Measurements from ENCODE around the gene CDCA5.

CDCA5 gene

DNA sequence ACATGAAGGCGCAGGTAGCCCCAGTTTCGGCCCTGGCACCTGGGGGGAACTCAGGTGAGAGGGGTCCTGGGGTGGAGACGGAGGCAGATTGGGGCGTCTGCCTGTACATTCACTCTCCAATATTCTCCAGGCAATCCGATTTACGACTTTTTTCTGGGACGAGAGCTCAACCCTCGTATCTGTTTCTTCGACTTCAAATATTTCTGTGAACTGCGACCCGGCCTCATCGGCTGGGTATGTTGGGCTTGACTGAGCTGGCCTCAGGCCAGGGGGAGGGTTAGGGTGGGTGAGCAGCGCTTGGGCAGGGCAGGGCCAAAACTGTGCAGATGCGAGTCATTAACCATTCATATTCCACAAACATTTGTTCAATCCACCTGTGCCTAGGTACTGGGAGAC lies 29.5 kb upstream of the CDCA5 start:
- DNase-seq (ENCODE audit: low spot score), result no peak
- Histone ChIP-seq H3K27ac (no peak overlapping the region), H3K4me3 (peak overlapping the region; percentile 76)
- TF ChIP-seq, protein P1, sequence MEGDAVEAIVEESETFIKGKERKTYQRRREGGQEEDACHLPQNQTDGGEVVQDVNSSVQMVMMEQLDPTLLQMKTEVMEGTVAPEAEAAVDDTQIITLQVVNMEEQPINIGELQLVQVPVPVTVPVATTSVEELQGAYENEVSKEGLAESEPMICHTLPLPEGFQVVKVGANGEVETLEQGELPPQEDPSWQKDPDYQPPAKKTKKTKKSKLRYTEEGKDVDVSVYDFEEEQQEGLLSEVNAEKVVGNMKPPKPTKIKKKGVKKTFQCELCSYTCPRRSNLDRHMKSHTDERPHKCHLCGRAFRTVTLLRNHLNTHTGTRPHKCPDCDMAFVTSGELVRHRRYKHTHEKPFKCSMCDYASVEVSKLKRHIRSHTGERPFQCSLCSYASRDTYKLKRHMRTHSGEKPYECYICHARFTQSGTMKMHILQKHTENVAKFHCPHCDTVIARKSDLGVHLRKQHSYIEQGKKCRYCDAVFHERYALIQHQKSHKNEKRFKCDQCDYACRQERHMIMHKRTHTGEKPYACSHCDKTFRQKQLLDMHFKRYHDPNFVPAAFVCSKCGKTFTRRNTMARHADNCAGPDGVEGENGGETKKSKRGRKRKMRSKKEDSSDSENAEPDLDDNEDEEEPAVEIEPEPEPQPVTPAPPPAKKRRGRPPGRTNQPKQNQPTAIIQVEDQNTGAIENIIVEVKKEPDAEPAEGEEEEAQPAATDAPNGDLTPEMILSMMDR (IDR thresholded peaks at IDR 0.05), result no peak

DNA sequence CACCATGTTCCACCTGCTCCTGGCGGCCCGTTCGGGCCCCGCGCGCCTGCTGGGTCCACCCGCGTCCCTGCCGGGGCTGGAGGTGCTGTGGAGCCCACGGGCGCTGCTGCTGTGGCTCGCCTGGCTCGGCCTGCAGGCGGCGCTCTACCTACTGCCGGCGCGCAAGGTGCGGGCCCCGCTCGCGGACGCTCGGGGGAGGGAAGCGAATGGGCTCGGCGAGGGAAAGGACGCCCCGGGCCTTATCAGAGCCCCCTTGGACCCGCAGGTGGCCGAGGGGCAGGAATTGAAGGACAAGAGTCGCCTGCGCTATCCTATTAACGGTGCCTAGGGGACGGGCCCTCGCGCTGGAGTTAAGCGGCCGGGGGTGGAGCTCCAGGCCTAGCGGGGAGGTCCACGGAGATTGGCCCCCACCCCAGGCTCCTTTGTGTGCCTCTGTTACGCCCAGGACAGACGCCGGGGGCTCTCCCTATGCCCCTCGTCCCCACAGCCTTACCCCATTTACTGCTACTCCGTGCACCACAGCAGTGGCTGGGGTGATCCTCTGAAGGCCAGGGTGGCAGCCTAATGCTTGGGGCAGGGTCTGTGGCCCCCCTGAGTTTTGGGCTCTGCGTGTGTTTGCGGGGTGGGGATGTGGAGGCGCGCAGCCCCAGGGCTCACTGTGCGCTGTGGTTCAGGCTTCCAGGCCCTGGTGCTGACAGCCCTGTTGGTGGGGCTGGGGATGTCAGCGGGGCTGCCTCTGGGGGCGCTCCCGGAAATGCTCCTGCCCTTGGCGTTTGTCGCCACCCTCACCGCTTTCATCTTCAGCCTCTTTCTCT lies 28.9 kb upstream of the CDCA5 start:
- DNase-seq (ENCODE audit: low spot score), result no peak
- Histone ChIP-seq H3K27ac (peak overlapping the region in 1 of 2 donors; percentile 62), H3K4me3 (peak overlapping the region; percentile 76)
- TF ChIP-seq, protein P1 (IDR thresholded peaks at IDR 0.05), result peak; percentile 87

DNA sequence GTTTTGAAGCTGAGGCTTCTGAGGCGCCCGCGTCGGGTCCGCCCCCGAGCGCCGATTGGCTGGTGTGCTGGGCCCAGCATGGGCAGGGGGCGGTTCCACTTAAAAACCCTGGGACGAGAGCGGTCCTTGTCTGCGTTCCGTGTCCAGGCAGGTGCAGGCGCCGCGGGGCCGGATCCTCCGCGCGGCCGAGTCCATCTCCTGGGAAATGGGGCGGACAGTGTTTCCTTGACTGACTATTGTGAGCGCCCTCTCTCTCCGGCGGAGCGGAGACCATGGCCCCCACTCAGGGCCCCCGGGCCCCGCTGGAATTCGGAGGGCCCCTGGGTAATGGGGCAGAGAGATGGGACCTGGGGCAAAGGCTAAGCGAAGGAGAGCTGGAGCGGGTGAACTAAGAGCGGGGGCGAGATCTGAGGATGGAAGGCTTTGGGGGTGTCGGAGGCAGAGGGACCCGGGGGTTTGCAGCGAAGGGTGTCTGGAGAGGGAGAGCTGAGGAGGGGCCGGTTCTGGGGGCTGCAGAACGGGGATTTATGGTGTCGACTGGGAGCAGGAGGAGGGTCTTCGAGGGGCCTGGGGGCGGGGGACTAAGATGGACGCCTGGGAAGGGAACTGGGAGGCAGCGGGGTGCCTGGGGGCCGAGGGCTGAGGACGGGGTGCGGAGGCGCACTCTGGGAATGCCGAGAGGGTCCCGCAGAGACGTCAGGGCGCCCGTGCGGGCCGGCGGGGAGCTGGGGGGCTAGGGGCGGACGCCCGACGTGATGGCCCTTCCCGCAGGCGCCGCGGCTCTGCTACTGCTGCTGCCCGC lies 28.1 kb upstream of the CDCA5 start, which contains the start of gene TM7SF2:
Gene TM7SF2, plus strand, starts transcription at position 129 of the 802 bp plus-strand sequence. Its CDS starts 144 bp downstream, at position 273.
- Histone ChIP-seq H3K27ac (peak within 1 kb of the TSS in 1 of 2 donors; percentile 62), H3K4me3 (peak within 1 kb of the TSS; percentile 76)
- TF ChIP-seq, protein P1 (IDR thresholded peaks at IDR 0.05), result no peak
- peak; percentile 93 for DNase-seq (ENCODE audit: low spot score)

DNA sequence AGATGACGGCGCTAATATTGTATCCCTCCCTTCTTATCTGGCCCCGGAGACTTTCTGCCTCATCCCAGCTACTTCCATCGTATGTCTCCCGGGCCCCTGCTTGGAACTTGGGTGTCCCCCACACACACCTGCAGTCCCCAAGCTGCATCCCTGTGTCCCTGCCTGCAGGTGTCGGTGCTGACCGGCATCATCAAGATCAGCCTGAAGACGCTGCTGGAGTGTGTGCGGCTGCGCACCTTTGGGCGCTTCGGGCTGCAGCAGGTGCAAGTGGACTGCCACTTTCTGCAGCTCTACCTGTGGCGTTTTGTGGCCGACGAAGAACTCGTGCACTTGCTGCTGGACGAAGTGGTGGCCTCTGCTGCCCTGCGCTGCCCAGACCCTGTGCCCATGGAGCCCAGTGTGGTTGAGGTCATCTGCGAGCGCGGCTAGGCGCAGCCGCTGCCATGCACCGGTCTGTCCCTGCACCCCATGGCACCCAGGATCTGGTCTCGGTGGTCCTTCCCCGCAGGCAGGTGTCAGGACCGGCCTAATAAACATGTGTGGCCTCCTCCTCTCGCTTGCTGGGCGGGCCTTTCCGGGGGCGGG lies 27.4 kb upstream of the CDCA5 start:
- no peak for DNase-seq (ENCODE audit: low spot score)
- Histone ChIP-seq H3K4me3 (peak overlapping the region; percentile 76), H3K27ac (peak overlapping the region in 1 of 2 donors; percentile 62)
- TF ChIP-seq, protein P1 (IDR thresholded peaks at IDR 0.05), result no peak

DNA sequence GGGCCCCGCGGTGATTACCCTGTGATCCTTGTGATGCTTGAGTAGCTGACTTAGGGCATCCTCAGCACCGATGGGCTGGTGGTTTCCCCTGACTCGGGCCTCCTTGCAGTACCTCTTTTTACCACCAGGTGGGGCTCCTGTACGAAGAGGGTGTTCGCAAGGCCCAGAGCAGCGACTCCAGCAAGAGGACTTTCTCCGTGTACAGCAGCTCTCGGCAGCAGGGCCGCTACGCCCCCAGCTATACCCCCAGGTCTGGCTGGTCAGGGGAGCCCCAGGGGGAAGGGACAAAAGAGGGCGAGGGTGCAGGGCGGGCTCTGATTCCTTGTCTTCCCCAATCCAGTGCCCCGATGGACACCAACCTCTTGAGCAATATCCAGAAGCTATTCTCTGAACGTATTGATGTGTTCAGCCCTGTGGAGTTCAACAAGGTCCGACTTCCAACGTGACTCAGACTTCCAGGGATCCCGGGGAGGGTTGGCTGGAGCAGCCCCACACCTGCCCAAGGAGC lies 26.6 kb upstream of the CDCA5 start:
- DNase-seq (ENCODE audit: low spot score), result peak; percentile 90
- TF ChIP-seq, protein P1 (IDR thresholded peaks at IDR 0.05), result peak; percentile 98
- Histone ChIP-seq H3K27ac (peak overlapping the region in 1 of 2 donors; percentile 62), H3K4me3 (no peak overlapping the region)

DNA sequence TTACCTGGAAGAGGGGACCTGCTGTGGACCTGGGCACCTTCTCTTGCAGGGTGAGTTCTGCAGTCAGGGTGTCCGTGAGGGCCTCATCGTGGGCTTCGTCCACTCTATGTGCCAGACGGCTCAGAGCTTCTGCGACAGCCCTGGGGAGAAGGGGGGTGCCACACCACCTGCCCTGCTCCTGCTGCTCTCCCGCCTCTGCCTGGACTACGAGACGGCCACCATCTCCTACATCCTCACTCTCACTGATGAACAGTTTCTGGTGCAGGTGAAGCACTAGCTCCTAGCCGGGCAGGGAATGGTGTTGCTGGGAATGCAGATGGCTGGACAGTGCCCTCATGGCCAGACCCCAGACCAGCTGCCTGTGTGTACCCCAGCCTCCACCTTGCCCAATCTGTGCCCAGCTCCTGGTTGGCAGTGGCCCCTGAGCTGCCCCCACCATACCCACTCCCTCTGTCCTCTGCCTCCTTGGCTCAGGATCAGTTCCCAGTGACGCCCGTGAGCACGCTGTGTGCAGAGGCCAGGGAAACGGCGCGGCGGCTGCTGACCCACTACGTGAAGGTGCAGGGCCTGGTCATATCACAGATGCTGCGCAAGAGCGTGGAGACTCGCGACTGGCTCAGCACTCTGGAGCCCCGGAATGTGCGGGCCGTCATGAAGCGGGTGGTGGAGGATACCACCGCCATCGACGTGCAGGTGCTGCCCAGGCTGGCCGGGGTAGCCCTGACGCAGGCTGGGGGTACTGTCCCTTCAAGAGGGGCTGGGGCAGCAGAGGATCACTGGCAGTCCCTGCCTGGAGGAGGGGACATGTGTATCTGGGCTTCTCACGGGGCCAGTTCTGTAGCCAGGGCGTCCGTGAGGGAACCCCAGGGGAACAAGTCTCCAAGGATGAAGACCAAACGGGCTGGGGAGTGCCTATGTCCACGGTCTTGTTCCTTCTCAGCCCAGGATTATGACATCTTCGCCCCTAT lies 25.7 kb upstream of the CDCA5 start:
- H3K27ac ChIP-seq, result no peak overlapping the region

More for the DNA sequence above, 25.7 kb upstream of the CDCA5 start:
- H3K4me3 ChIP-seq, result no peak overlapping the region
- TF ChIP-seq, protein P1 (IDR thresholded peaks at IDR 0.05), result no peak
- no peak for DNase-seq (ENCODE audit: low spot score)

Data from coronary artery (tissue), 2 donors.